Left renal pelvis (tissue), 4 donors: Measurements from ENCODE around the gene RUFY1. TPM values are rescaled to one million over a fixed set of nuclear protein-coding genes. Genes with fewer than 3 reads are reported as not detected.
"Not testable (repeated sequence)": the region's sequence is repeated elsewhere in the genome, so short reads cannot be mapped to it uniquely, and the experiment has no call there.

Experiments
- DNase-seq, 4 donors: peaks; one replicate each; pipeline ENCODE4 v3.0.0-alpha.2; 2013; ENCODE audit warnings: low read depth in 4 of 4, low spot score in 3 of 4
- polyA plus RNA-seq, 4 donors: library from polyadenylated mRNA; unstranded; fragments of 120-200 nt; gene quantifications; one replicate each; pipeline ENCODE4 v1.2.1, GENCODE V29; 2013; ENCODE audit not compliant: insufficient read length in 4 of 4

The RUFY1 gene
- polyA plus RNA-seq, 4 donors, result 51.6 to 91.5 (median 83.7) TPM

GRCh38 chr5:179620293-179620692, 69.9 kb downstream of the RUFY1 start:
- DNase-seq, result no peak

- no peak for DNase-seq
Measured at GRCh38 chr5:179620703-179621350, 70.5 kb downstream of the RUFY1 start.

GRCh38 chr5:179621551-179622214, 71.3 kb downstream of the RUFY1 start:
- no peak for DNase-seq

GRCh38 chr5:179623003-179623905, 72.9 kb downstream of the RUFY1 start, which contains the start of gene HNRNPH1:
Gene HNRNPH1 (minus strand): TSS chr5:179623671. CDS start chr5:179623133, 538 bp downstream.
- DNase-seq, result peak; percentile 98 to 99 (median 98)

- no peak for DNase-seq
Measured at GRCh38 chr5:179623906-179624741, 73.8 kb downstream of the RUFY1 start.

- DNase-seq, result no peak
Measured at GRCh38 chr5:179624841-179625271, 74.5 kb downstream of the RUFY1 start.

- not testable (repeated sequence) for DNase-seq
Measured at GRCh38 chr5:179633501-179634369, 83.4 kb downstream of the RUFY1 start.

- not testable (repeated sequence) for DNase-seq
Measured at GRCh38 chr5:179634370-179635172, 84.2 kb downstream of the RUFY1 start.

- not testable (repeated sequence) for DNase-seq
Measured at GRCh38 chr5:179639296-179639695, 88.9 kb downstream of the RUFY1 start.

GRCh38 chr5:179641745-179642144, 91.4 kb downstream of the RUFY1 start:
- DNase-seq, result not testable (repeated sequence)

- DNase-seq, result not testable (repeated sequence)
Measured at GRCh38 chr5:179642626-179643025, 92.3 kb downstream of the RUFY1 start.

GRCh38 chr5:179643141-179643920, 93.0 kb downstream of the RUFY1 start:
- DNase-seq, result not testable (repeated sequence)

GRCh38 chr5:179644766-179645165, 94.4 kb downstream of the RUFY1 start:
- DNase-seq, result not testable (repeated sequence)

- DNase-seq, result no peak
Measured at GRCh38 chr5:179648410-179648809, 98.1 kb downstream of the RUFY1 start.

- not testable (repeated sequence) for DNase-seq
Measured at GRCh38 chr5:179649166-179649703, 98.9 kb downstream of the RUFY1 start.

- not testable (repeated sequence) for DNase-seq
Measured at GRCh38 chr5:179650245-179650644, 99.9 kb downstream of the RUFY1 start.

GRCh38 chr5:179653135-179653534, 102.8 kb downstream of the RUFY1 start:
- DNase-seq, result not testable (repeated sequence)
